ENCODE data around the gene GALNT2.

GRCh38 chr1:230150615-230151014 is 83.6 kb downstream of the GALNT2 start:
- TF ChIP-seq POLR2AphosphoS5 (IDR thresholded peaks at IDR 0.05; ENCODE audit: borderline replicate concordance, low read depth, low read length) = no peak
- TF ChIP-seq EZH2 (IDR thresholded peaks at IDR 0.05) = no peak
